GM10266 (cell line): ENCODE results near the gene RAB36.

Experiments used
- DNase-seq: peaks from one replicate; pipeline ENCODE4 v3.0.0; 2012; ENCODE audit errors: extremely low spot score
- CTCF ChIP-seq: IDR thresholded peaks from 2 replicates; pipeline ENCODE4 v1.5.1; 2012; ENCODE audit warnings: mild to moderate bottlenecking, low read depth; ENCODE audit not compliant: control insufficient read depth, insufficient read depth; ENCODE audit errors: missing control alignments

Gene RAB36

GRCh38 chr22:23100124-23100801 is 45.0 kb upstream of the RAB36 start:
- no peak for DNase-seq
- TF ChIP-seq CTCF, result no peak

- no peak for TF ChIP-seq CTCF
- no peak for DNase-seq
Observed at GRCh38 chr22:23101524-23101923, 43.8 kb upstream of the RAB36 start.

- no peak for DNase-seq
- no peak for TF ChIP-seq CTCF
Observed at GRCh38 chr22:23102002-23102655, 43.1 kb upstream of the RAB36 start.

- no peak for DNase-seq
- no peak for TF ChIP-seq CTCF
Observed at GRCh38 chr22:23102776-23103175, 42.5 kb upstream of the RAB36 start.

- no peak for DNase-seq
- TF ChIP-seq CTCF, result no peak
Observed at GRCh38 chr22:23103199-23103954, 41.9 kb upstream of the RAB36 start.

- TF ChIP-seq CTCF, result no peak
- DNase-seq, result no peak
Observed at GRCh38 chr22:23104187-23104971, 40.9 kb upstream of the RAB36 start.
